ENCODE data around the gene PIH1D1. TPM values are rescaled to one million over a fixed set of nuclear protein-coding genes. Genes with fewer than 3 reads are reported as not detected.

The PIH1D1 gene
- total RNA-seq: 83.6 to 84.6 TPM (median 83.7 TPM) in 3 replicates

DNA sequence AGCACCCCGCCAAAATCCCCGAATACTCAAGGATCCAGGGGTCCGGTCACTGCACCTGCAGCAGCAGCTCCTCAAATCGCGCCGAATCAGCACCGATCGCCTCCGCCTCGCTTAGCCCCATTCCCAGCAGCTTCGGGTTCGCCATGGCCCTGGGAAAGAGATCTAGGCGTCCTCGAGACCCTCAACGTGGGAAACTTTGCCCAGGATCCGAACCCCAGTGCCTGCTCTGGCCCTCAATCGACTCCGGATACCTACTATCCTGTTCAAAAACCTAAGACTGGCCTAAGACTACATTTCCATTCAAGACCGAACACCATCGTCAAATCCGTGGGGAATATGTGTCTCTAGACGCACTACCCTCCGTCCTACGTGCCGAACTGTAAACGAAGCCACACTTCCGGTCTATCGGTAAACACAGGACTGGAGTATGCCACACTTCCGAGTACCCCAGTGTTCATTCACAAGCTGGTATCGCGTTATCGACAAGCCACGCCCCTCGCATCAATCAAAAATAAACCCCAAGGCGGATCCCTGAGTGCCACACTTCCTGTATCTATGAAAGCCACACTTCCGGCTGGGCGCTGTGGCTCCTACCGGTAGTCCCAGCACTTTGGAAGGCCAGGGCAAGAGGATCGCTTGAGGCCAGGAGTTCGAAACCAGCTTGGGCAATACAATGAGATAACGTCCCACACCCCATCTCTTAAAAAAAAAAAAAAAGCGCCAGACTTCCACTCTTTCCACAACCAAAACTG is at the start of gene PIH1D1:
PIH1D1 (minus strand) TSS at position 385 of the 752 bp plus-strand sequence; CDS start at position 145, 240 bp downstream.
- Mint-ChIP-seq H3K9me3 (no peaks in the 10 kb centered on the region), H3K27ac (peak within 1 kb of the TSS; percentile 100), H3K4me3 (peak within 1 kb of the TSS; percentile 85), H3K36me3 (peaks cover 16% of the 10 kb centered on the region), H3K4me1 (peaks cover 18% of the 10 kb centered on the region), H3K27me3 (ENCODE audit: low read depth) (no peaks in the 10 kb centered on the region)
- DNase-seq (ENCODE audit: low spot score in 2 of 2, unreplicated experiment in 2 of 2): peak; percentile 81 to 94
- TF ChIP-seq, protein P1, sequence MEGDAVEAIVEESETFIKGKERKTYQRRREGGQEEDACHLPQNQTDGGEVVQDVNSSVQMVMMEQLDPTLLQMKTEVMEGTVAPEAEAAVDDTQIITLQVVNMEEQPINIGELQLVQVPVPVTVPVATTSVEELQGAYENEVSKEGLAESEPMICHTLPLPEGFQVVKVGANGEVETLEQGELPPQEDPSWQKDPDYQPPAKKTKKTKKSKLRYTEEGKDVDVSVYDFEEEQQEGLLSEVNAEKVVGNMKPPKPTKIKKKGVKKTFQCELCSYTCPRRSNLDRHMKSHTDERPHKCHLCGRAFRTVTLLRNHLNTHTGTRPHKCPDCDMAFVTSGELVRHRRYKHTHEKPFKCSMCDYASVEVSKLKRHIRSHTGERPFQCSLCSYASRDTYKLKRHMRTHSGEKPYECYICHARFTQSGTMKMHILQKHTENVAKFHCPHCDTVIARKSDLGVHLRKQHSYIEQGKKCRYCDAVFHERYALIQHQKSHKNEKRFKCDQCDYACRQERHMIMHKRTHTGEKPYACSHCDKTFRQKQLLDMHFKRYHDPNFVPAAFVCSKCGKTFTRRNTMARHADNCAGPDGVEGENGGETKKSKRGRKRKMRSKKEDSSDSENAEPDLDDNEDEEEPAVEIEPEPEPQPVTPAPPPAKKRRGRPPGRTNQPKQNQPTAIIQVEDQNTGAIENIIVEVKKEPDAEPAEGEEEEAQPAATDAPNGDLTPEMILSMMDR (IDR thresholded peaks at IDR 0.05; ENCODE audit: unreplicated experiment): no peak

DNA sequence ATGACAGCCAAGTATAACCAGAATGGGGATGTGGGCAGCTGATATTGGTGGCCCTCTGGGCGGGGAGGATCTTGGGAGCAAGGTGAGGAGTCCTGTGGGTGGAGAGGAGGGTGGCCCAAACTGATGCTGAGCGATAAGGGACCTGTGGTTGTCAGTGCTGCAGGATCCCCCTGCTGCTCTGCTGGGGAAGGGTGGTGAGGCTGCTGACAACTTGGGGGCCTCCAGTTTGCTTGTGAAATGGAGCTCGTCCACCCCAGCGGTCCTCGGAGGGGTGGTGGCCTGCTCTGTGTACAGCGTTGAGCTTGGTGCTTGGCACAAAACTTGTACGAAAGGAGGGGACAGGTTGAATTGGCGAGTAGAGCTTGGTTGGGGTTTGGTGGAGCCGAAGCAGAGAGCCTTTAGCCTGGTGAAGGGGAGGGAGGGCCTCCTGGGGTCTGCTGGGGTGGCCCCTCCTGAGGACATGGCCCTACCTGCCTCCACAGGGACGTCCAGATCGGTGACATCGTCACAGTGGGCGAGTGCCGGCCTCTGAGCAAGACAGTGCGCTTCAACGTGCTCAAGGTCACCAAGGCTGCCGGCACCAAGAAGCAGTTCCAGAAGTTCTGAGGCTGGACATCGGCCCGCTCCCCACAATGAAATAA is 47.5 kb upstream of the PIH1D1 start:
- Mint-ChIP-seq H3K4me1 (peaks cover 32% of the 10 kb centered on the region), H3K9me3 (no peaks in the 10 kb centered on the region), H3K27ac (no peak overlapping the region), H3K27me3 (ENCODE audit: low read depth) (no peaks in the 10 kb centered on the region), H3K4me3 (peak overlapping the region; percentile 4), H3K36me3 (peaks cover 10% of the 10 kb centered on the region)
- TF ChIP-seq, protein P1 (IDR thresholded peaks at IDR 0.05; ENCODE audit: unreplicated experiment): no peak
- no peak for DNase-seq (ENCODE audit: low spot score in 2 of 2, unreplicated experiment in 2 of 2)

- Mint-ChIP-seq H3K4me3 (no peak overlapping the region), H3K27ac (no peak overlapping the region), H3K27me3 (ENCODE audit: low read depth) (no peaks in the 10 kb centered on the region), H3K36me3 (peaks cover 10% of the 10 kb centered on the region), H3K9me3 (no peaks in the 10 kb centered on the region), H3K4me1 (peaks cover 31% of the 10 kb centered on the region)
- no peak for DNase-seq (ENCODE audit: low spot score in 2 of 2, unreplicated experiment in 2 of 2)
- TF ChIP-seq, protein P1 (IDR thresholded peaks at IDR 0.05; ENCODE audit: unreplicated experiment): no peak
Observed at GRCh38 chr19:49498475-49498874, 46.9 kb upstream of the PIH1D1 start.

DNA sequence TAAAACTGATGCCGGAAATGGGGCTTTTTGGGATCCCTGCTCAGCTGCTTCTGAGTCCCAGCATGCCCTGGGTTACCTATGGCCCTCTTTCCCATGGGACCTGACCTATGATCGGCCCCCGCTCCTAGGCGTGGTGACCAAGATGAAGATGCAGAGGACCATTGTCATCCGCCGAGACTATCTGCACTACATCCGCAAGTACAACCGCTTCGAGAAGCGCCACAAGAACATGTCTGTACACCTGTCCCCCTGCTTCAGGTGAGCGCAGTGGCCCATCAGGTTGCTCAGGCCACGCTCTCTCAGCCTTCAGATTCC is 46.1 kb upstream of the PIH1D1 start:
- H3K27ac Mint-ChIP-seq: no peak overlapping the region
- H3K9me3 Mint-ChIP-seq: no peaks in the 10 kb centered on the region
- peak overlapping the region; percentile 97 for H3K4me3 Mint-ChIP-seq
- H3K27me3 Mint-ChIP-seq (ENCODE audit: low read depth): no peaks in the 10 kb centered on the region
- no peak for DNase-seq (ENCODE audit: low spot score in 2 of 2, unreplicated experiment in 2 of 2)
- H3K36me3 Mint-ChIP-seq: peaks cover 14% of the 10 kb centered on the region
- TF ChIP-seq, protein P1 (IDR thresholded peaks at IDR 0.05; ENCODE audit: unreplicated experiment): no peak
- H3K4me1 Mint-ChIP-seq: peaks cover 26% of the 10 kb centered on the region

DNA sequence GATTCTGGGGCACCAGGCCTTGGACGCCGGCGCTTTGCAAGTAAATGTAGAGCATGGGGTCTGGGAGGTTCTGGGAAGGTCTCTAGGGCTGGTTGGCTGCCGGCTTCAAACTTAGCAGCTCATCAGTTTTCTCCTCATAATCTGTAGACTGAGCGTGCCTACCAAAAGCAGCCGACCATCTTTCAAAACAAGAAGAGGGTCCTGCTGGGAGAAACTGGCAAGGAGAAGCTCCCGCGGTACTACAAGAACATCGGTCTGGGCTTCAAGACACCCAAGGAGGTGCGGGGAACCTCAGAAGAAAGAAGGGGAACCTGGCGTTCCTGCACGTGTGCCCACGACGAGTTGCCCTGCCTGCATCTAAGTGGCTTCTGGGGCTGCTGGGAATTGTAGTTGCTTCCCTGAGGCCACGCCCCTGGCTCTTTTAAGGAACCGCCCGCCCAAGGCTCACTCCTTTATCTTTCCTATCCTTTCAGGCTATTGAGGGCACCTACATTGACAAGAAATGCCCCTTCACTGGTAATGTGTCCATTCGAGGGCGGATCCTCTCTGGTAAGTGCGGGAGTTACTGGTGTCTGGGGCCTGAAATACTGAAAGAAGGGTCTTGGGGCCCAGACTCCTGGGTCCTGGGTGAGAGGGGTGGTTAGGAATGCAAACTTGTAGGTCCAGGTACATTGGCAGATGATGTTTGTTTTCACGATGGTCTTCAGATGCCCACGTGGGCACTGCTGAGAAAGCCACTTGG is 45.6 kb upstream of the PIH1D1 start:
- Mint-ChIP-seq H3K4me1 (peaks cover 26% of the 10 kb centered on the region), H3K9me3 (no peaks in the 10 kb centered on the region), H3K27ac (peak overlapping the region; percentile 97), H3K27me3 (ENCODE audit: low read depth) (no peaks in the 10 kb centered on the region), H3K4me3 (peak overlapping the region; percentile 97), H3K36me3 (peaks cover 16% of the 10 kb centered on the region)
- TF ChIP-seq, protein P1 (IDR thresholded peaks at IDR 0.05; ENCODE audit: unreplicated experiment): no peak
- no peak for DNase-seq (ENCODE audit: low spot score in 2 of 2, unreplicated experiment in 2 of 2)

All from mesothelial cell of epicardium (in vitro differentiated cells).